Measurements from ENCODE around the gene TBL1X.

The TBL1X gene

GRCh38 chrX:9622128-9622527 lies 157.3 kb downstream of the TBL1X start:
- H3K4me3 ChIP-seq (ENCODE audit: low read depth, low read length) = no peak overlapping the region
- H3K27me3 ChIP-seq (ENCODE audit: control insufficient read depth, insufficient read depth, low read length) = no peaks in the 10 kb centered on the region
- peaks cover 9% of the 10 kb centered on the region for H3K9me3 ChIP-seq (ENCODE audit: control insufficient read depth, insufficient read depth, low read length)
- H3K36me3 ChIP-seq (ENCODE audit: control insufficient read depth, insufficient read depth, low read length) = peaks cover 4% of the 10 kb centered on the region
- no peak overlapping the region for H3K9ac ChIP-seq (ENCODE audit: low read depth, low read length)
- H3K4me1 ChIP-seq (ENCODE audit: control insufficient read depth, insufficient read depth, low read length) = no peaks in the 10 kb centered on the region

GRCh38 chrX:9626379-9626778 lies 161.5 kb downstream of the TBL1X start:
- Histone ChIP-seq H3K4me1 (ENCODE audit: control insufficient read depth, insufficient read depth, low read length) (no peaks in the 10 kb centered on the region), H3K4me3 (ENCODE audit: low read depth, low read length) (no peak overlapping the region), H3K36me3 (ENCODE audit: control insufficient read depth, insufficient read depth, low read length) (no peaks in the 10 kb centered on the region), H3K9me3 (ENCODE audit: control insufficient read depth, insufficient read depth, low read length) (peaks cover 5% of the 10 kb centered on the region), H3K9ac (ENCODE audit: low read depth, low read length) (no peak overlapping the region), H3K27me3 (ENCODE audit: control insufficient read depth, insufficient read depth, low read length) (no peaks in the 10 kb centered on the region)

GRCh38 chrX:9627922-9628321 lies 163.1 kb downstream of the TBL1X start:
- no peaks in the 10 kb centered on the region for H3K36me3 ChIP-seq (ENCODE audit: control insufficient read depth, insufficient read depth, low read length)
- no peak overlapping the region for H3K9ac ChIP-seq (ENCODE audit: low read depth, low read length)
- H3K9me3 ChIP-seq (ENCODE audit: control insufficient read depth, insufficient read depth, low read length) = peaks cover 5% of the 10 kb centered on the region
- H3K27me3 ChIP-seq (ENCODE audit: control insufficient read depth, insufficient read depth, low read length) = no peaks in the 10 kb centered on the region
- no peaks in the 10 kb centered on the region for H3K4me1 ChIP-seq (ENCODE audit: control insufficient read depth, insufficient read depth, low read length)
- H3K4me3 ChIP-seq (ENCODE audit: low read depth, low read length) = no peak overlapping the region

GRCh38 chrX:9628779-9629493 lies 164.1 kb downstream of the TBL1X start:
- H3K9ac ChIP-seq (ENCODE audit: low read depth, low read length) = no peak overlapping the region
- peaks cover 5% of the 10 kb centered on the region for H3K9me3 ChIP-seq (ENCODE audit: control insufficient read depth, insufficient read depth, low read length)
- no peaks in the 10 kb centered on the region for H3K4me1 ChIP-seq (ENCODE audit: control insufficient read depth, insufficient read depth, low read length)
- H3K4me3 ChIP-seq (ENCODE audit: low read depth, low read length) = no peak overlapping the region
- H3K27me3 ChIP-seq (ENCODE audit: control insufficient read depth, insufficient read depth, low read length) = no peaks in the 10 kb centered on the region
- H3K36me3 ChIP-seq (ENCODE audit: control insufficient read depth, insufficient read depth, low read length) = no peaks in the 10 kb centered on the region

- Histone ChIP-seq H3K4me1 (ENCODE audit: control insufficient read depth, insufficient read depth, low read length) (no peaks in the 10 kb centered on the region), H3K4me3 (ENCODE audit: low read depth, low read length) (no peak overlapping the region), H3K9me3 (ENCODE audit: control insufficient read depth, insufficient read depth, low read length) (no peaks in the 10 kb centered on the region), H3K36me3 (ENCODE audit: control insufficient read depth, insufficient read depth, low read length) (no peaks in the 10 kb centered on the region), H3K9ac (ENCODE audit: low read depth, low read length) (no peak overlapping the region), H3K27me3 (ENCODE audit: control insufficient read depth, insufficient read depth, low read length) (no peaks in the 10 kb centered on the region)
These were observed 169.7 kb downstream of the TBL1X start for GRCh38 chrX:9634551-9634950.

GRCh38 chrX:9635368-9635767 lies 170.5 kb downstream of the TBL1X start:
- Histone ChIP-seq H3K4me1 (ENCODE audit: control insufficient read depth, insufficient read depth, low read length) (no peaks in the 10 kb centered on the region), H3K4me3 (ENCODE audit: low read depth, low read length) (no peak overlapping the region), H3K9me3 (ENCODE audit: control insufficient read depth, insufficient read depth, low read length) (no peaks in the 10 kb centered on the region), H3K27me3 (ENCODE audit: control insufficient read depth, insufficient read depth, low read length) (no peaks in the 10 kb centered on the region), H3K9ac (ENCODE audit: low read depth, low read length) (no peak overlapping the region), H3K36me3 (ENCODE audit: control insufficient read depth, insufficient read depth, low read length) (no peaks in the 10 kb centered on the region)

- H3K9me3 ChIP-seq (ENCODE audit: control insufficient read depth, insufficient read depth, low read length) = no peaks in the 10 kb centered on the region
- H3K9ac ChIP-seq (ENCODE audit: low read depth, low read length) = no peak overlapping the region
These were observed 170.9 kb downstream of the TBL1X start for GRCh38 chrX:9635803-9636202.

GRCh38 chrX:9638871-9639270 lies 174.0 kb downstream of the TBL1X start:
- H3K4me1 ChIP-seq (ENCODE audit: control insufficient read depth, insufficient read depth, low read length) = no peaks in the 10 kb centered on the region
- H3K9ac ChIP-seq (ENCODE audit: low read depth, low read length) = no peak overlapping the region
- H3K36me3 ChIP-seq (ENCODE audit: control insufficient read depth, insufficient read depth, low read length) = no peaks in the 10 kb centered on the region
- H3K4me3 ChIP-seq (ENCODE audit: low read depth, low read length) = no peak overlapping the region
- H3K27me3 ChIP-seq (ENCODE audit: control insufficient read depth, insufficient read depth, low read length) = no peaks in the 10 kb centered on the region
- H3K9me3 ChIP-seq (ENCODE audit: control insufficient read depth, insufficient read depth, low read length) = no peaks in the 10 kb centered on the region

More at GRCh38 chrX:9635803-9636202, 170.9 kb downstream of the TBL1X start:
- Histone ChIP-seq H3K36me3 (ENCODE audit: control insufficient read depth, insufficient read depth, low read length) (no peaks in the 10 kb centered on the region), H3K4me3 (ENCODE audit: low read depth, low read length) (no peak overlapping the region), H3K4me1 (ENCODE audit: control insufficient read depth, insufficient read depth, low read length) (no peaks in the 10 kb centered on the region), H3K27me3 (ENCODE audit: control insufficient read depth, insufficient read depth, low read length) (no peaks in the 10 kb centered on the region)

- Histone ChIP-seq H3K9me3 (ENCODE audit: control insufficient read depth, insufficient read depth, low read length) (no peaks in the 10 kb centered on the region), H3K4me3 (ENCODE audit: low read depth, low read length) (no peak overlapping the region), H3K9ac (ENCODE audit: low read depth, low read length) (no peak overlapping the region), H3K4me1 (ENCODE audit: control insufficient read depth, insufficient read depth, low read length) (peaks cover 2% of the 10 kb centered on the region), H3K27me3 (ENCODE audit: control insufficient read depth, insufficient read depth, low read length) (no peaks in the 10 kb centered on the region), H3K36me3 (ENCODE audit: control insufficient read depth, insufficient read depth, low read length) (no peaks in the 10 kb centered on the region)
These were observed 177.6 kb downstream of the TBL1X start for GRCh38 chrX:9642270-9642995.

GRCh38 chrX:9643807-9644206 lies 178.9 kb downstream of the TBL1X start:
- Histone ChIP-seq H3K4me1 (ENCODE audit: control insufficient read depth, insufficient read depth, low read length) (peaks cover 2% of the 10 kb centered on the region), H3K36me3 (ENCODE audit: control insufficient read depth, insufficient read depth, low read length) (no peaks in the 10 kb centered on the region), H3K9ac (ENCODE audit: low read depth, low read length) (no peak overlapping the region)

GRCh38 chrX:9644335-9644734 lies 179.5 kb downstream of the TBL1X start:
- no peaks in the 10 kb centered on the region for H3K36me3 ChIP-seq (ENCODE audit: control insufficient read depth, insufficient read depth, low read length)
- no peaks in the 10 kb centered on the region for H3K9me3 ChIP-seq (ENCODE audit: control insufficient read depth, insufficient read depth, low read length)
- H3K27me3 ChIP-seq (ENCODE audit: control insufficient read depth, insufficient read depth, low read length) = no peaks in the 10 kb centered on the region
- H3K9ac ChIP-seq (ENCODE audit: low read depth, low read length) = no peak overlapping the region
- no peak overlapping the region for H3K4me3 ChIP-seq (ENCODE audit: low read depth, low read length)
- peaks cover 2% of the 10 kb centered on the region for H3K4me1 ChIP-seq (ENCODE audit: control insufficient read depth, insufficient read depth, low read length)

More at GRCh38 chrX:9643807-9644206, 178.9 kb downstream of the TBL1X start:
- no peaks in the 10 kb centered on the region for H3K9me3 ChIP-seq (ENCODE audit: control insufficient read depth, insufficient read depth, low read length)
- no peak overlapping the region for H3K4me3 ChIP-seq (ENCODE audit: low read depth, low read length)
- no peaks in the 10 kb centered on the region for H3K27me3 ChIP-seq (ENCODE audit: control insufficient read depth, insufficient read depth, low read length)
